GM23338 (cell line): ENCODE measurements around the gene MPP3. TPM values are rescaled to one million over a fixed set of nuclear protein-coding genes. Genes with fewer than 3 reads are reported as not detected.

Experiments used
- ATAC-seq: fragments of 200-7000 bp; cut with Tn5 transposase; 3 replicates; pipeline ENCODE4 v1.9.1; 2020
- DNase-seq: peaks from one replicate; pipeline ENCODE4 v3.0.0-alpha.2; 2015; ENCODE audit warnings: low spot score
- H2AFZ ChIP-seq: fragments of 200-600 bp; sonication (generic); 2 replicates; pipeline ENCODE4 v1.8.0; 2016; ENCODE audit warnings: antibody characterized with exemption, mild to moderate bottlenecking, moderate library complexity
- H3F3A ChIP-seq: fragments of 200-600 bp; sonication (generic); replicated peaks from 2 replicates; pipeline ENCODE4 v1.8.0; 2017; ENCODE audit warnings: antibody characterized with exemption, mixed run types, low read depth
- H3K27ac ChIP-seq: fragments of 200-600 bp; sonication (generic); 2 replicates; pipeline ENCODE4 v1.6.1; 2016; ENCODE audit warnings: low read depth
- H3K27me3 ChIP-seq: fragments of 200-600 bp; sonication (generic); 2 replicates; pipeline ENCODE4 v1.8.0; 2016; ENCODE audit warnings: mild to moderate bottlenecking, mixed run types, moderate library complexity; ENCODE audit not compliant: insufficient read depth
- H3K36me3 ChIP-seq: fragments of 200-600 bp; sonication (generic); 2 replicates; pipeline ENCODE4 v1.8.0; 2016; ENCODE audit warnings: mild to moderate bottlenecking; ENCODE audit not compliant: insufficient read depth
- H3K4me1 ChIP-seq: fragments of 200-600 bp; sonication (generic); 2 replicates; pipeline ENCODE4 v1.8.0; 2016; ENCODE audit warnings: mild to moderate bottlenecking, moderate library complexity; ENCODE audit not compliant: insufficient read depth
- H3K4me2 ChIP-seq: fragments of 200-600 bp; sonication (generic); 2 replicates; pipeline ENCODE4 v1.7.1; 2017; ENCODE audit warnings: mixed run types
- H3K4me3 ChIP-seq: fragments of 200-600 bp; sonication (generic); 2 replicates; pipeline ENCODE4 v1.6.1; 2016; ENCODE audit warnings: mixed run types
- H3K79me2 ChIP-seq: fragments of 200-600 bp; sonication (generic); replicated peaks from 2 replicates; pipeline ENCODE4 v1.8.0; 2017; ENCODE audit warnings: mild to moderate bottlenecking; ENCODE audit not compliant: insufficient read depth
- H3K9me2 ChIP-seq: fragments of 200-600 bp; sonication (generic); 2 replicates; pipeline ENCODE4 v1.8.0; 2017; ENCODE audit not compliant: insufficient read depth
- H4K20me1 ChIP-seq: fragments of 200-600 bp; sonication (generic); replicated peaks from 2 replicates; pipeline ENCODE4 v1.8.0; 2017; ENCODE audit warnings: mild to moderate bottlenecking; ENCODE audit not compliant: insufficient read depth
- H3K27ac Mint-ChIP-seq: 2 replicates; pipeline ENCODE4 v1.8.0; 2020; ENCODE audit warnings: inconsistent platforms, mild to moderate bottlenecking, moderate library complexity, mixed read lengths
- H3K27me3 Mint-ChIP-seq: 3 replicates; pipeline ENCODE4 v1.8.0; 2022; ENCODE audit warnings: low read depth, mild to moderate bottlenecking, moderate library complexity, mixed read lengths, inconsistent platforms; ENCODE audit not compliant: insufficient read depth, poor library complexity
- H3K36me3 Mint-ChIP-seq: 3 replicates; pipeline ENCODE4 v1.8.0; 2021; ENCODE audit warnings: low read depth, mild to moderate bottlenecking, inconsistent platforms, moderate library complexity, mixed read lengths
- H3K4me1 Mint-ChIP-seq: 3 replicates; pipeline ENCODE4 v1.8.0; 2020; ENCODE audit warnings: mild to moderate bottlenecking, inconsistent platforms, mixed read lengths
- H3K4me3 Mint-ChIP-seq: 3 replicates; pipeline ENCODE4 v1.8.0; 2021; ENCODE audit warnings: moderate library complexity, mild to moderate bottlenecking, inconsistent platforms, mixed read lengths
- H3K9me3 Mint-ChIP-seq: 3 replicates; pipeline ENCODE4 v1.8.0; 2020; ENCODE audit warnings: moderate library complexity, mild to moderate bottlenecking, inconsistent platforms, mixed read lengths
- CTCF ChIP-seq, 2 experiments: fragments of 200-600 bp in 1 of 2; sonication (generic) in 1 of 2; conservative IDR thresholded peaks; 2 replicates each; pipeline versions ENCODE4 v1.5.1 to v1.6.1; 2016 to 2017; ENCODE audit warnings: antibody characterized with exemption in 2 of 2, low read depth in 2 of 2, mild to moderate bottlenecking in 2 of 2, moderate library complexity in 1 of 2
- ETS1 ChIP-seq: IDR thresholded peaks from 2 replicates; pipeline ENCODE4 v1.6.1; 2016; ENCODE audit warnings: antibody characterized with exemption
- EZH2 ChIP-seq: fragments of 200-600 bp; sonication (generic); IDR thresholded peaks from one replicate; pipeline ENCODE4 v1.8.0; 2017; ENCODE audit warnings: antibody characterized with exemption, mild to moderate bottlenecking, low read depth; ENCODE audit not compliant: unreplicated experiment
- EZH2phosphoT487 ChIP-seq: fragments of 200-600 bp; sonication (generic); IDR thresholded peaks from one replicate; pipeline ENCODE4 v1.8.1; 2018; ENCODE audit warnings: antibody characterized with exemption; ENCODE audit not compliant: unreplicated experiment
- JUNB ChIP-seq: IDR thresholded peaks from one replicate; pipeline ENCODE4 v1.6.1; 2016; ENCODE audit warnings: antibody characterized with exemption; ENCODE audit not compliant: unreplicated experiment
- NANOG ChIP-seq: IDR thresholded peaks from 2 replicates; pipeline ENCODE4 v1.6.1; 2016; ENCODE audit warnings: antibody characterized with exemption, borderline replicate concordance
- POLR2AphosphoS5 ChIP-seq: IDR thresholded peaks from 2 replicates; pipeline ENCODE4 v1.6.1; 2016; ENCODE audit warnings: antibody characterized with exemption, low read depth
- REST ChIP-seq: IDR thresholded peaks from one replicate; pipeline ENCODE4 v1.6.1; 2018; ENCODE audit warnings: antibody characterized with exemption; ENCODE audit not compliant: unreplicated experiment
- STAT1 ChIP-seq: IDR thresholded peaks from one replicate; pipeline ENCODE4 v1.6.1; 2016; ENCODE audit warnings: antibody characterized with exemption; ENCODE audit not compliant: unreplicated experiment
- ZNF114 ChIP-seq: fragments of 250-450 bp; sonication (Bioruptor Pico); IDR thresholded peaks from 2 replicates; pipeline ENCODE4 v1.5.0; 2020; ENCODE audit warnings: mild to moderate bottlenecking, moderate library complexity
- ZNF331 ChIP-seq: fragments of 250-450 bp; sonication (Bioruptor Pico); IDR thresholded peaks from 2 replicates; pipeline ENCODE4 v1.5.0; 2020; ENCODE audit warnings: low read depth, mild to moderate bottlenecking, moderate library complexity
- ZNF462 ChIP-seq: fragments of 250-450 bp; sonication (Bioruptor Pico); IDR thresholded peaks from 2 replicates; pipeline ENCODE4 v1.5.0; 2020; ENCODE audit warnings: mild to moderate bottlenecking, moderate library complexity
- polyA plus RNA-seq: library from polyadenylated mRNA; unstranded; fragments of >200 nt; fragmentation: Nextera tagmentation; extraction: Ambion mirVana; gene quantifications from 2 replicates; pipeline ENCODE4 v1.2.1, GENCODE V29; 2016
- total RNA-seq: library from RNA; depleted of rRNA; stranded (reverse); fragments of >200 nt; shearing (Covaris generic); gene quantifications from 2 replicates; pipeline ENCODE4 v1.2.3, GENCODE V29; 2014

MPP3 gene
- total and polyA plus RNA-seq, 2 experiments from 2014 or later = 6.6 to 7.4 TPM

GRCh38 chr17:43753493-43754129, 79.3 kb downstream of the MPP3 start:
- no peak overlapping the region for H3K27ac ChIP-seq
- ATAC-seq = no peak

More at GRCh38 chr17:43753493-43754129, 79.3 kb downstream of the MPP3 start:
- Histone ChIP-seq H4K20me1 (no peaks in the 10 kb centered on the region), H2AFZ (no peak overlapping the region), H3K79me2 (no peaks in the 10 kb centered on the region), H3F3A (peaks cover 7% of the 10 kb centered on the region; the same call in 1 of the 2 replicates), H3K9me2 (no peaks in the 10 kb centered on the region), H3K4me1 (peaks cover 11% of the 10 kb centered on the region), H3K4me3 (no peak overlapping the region), H3K4me2 (no peak overlapping the region), H3K36me3 (no peaks in the 10 kb centered on the region), H3K27me3 (peaks cover 30% of the 10 kb centered on the region)
- Mint-ChIP-seq H3K27me3 (peaks cover 22% of the 10 kb centered on the region), H3K4me1 (peaks cover 33% of the 10 kb centered on the region), H3K27ac (no peak overlapping the region), H3K4me3 (no peak overlapping the region), H3K36me3 (no peaks in the 10 kb centered on the region), H3K9me3 (no peaks in the 10 kb centered on the region)
- no peak for DNase-seq
- TF ChIP-seq ZNF462 (CRISPR knock-in tag) (no peak), REST (no peak), EZH2 (no peak), STAT1 (no peak), JUNB (no peak), EZH2phosphoT487 (no peak), ZNF114 (CRISPR knock-in tag) (no peak), ETS1 (no peak), POLR2AphosphoS5 (no peak), CTCF (conservative IDR thresholded peaks at IDR 0.05; ENCODE audit: low read depth in 2 of 2) (no peak), ZNF331 (no peak), NANOG (no peak)
